Activated naive CD4-positive, alpha-beta T cell treated with anti-CD3 and anti-CD28 coated beads for 36 hours (primary cell): ENCODE data around the gene CCDC171. TPM values are rescaled to one million over a fixed set of nuclear protein-coding genes. Genes with fewer than 3 reads are reported as not detected.

ENCODE experiments used
- CTCF ChIA-PET: fragments of 350-600 bp; sonication (Branson Sonifier 250); formaldehyde crosslinking; loops from one replicate; lab custom pipeline; 2021; ENCODE audit warnings: antibody characterized with exemption; lab: Charles Lee
- DNase-seq: peaks from one replicate; pipeline ENCODE4 v3.0.0-alpha.2; 2020
- H3K27ac Mint-ChIP-seq: one replicate; pipeline ENCODE4 v1.8.0; 2021; ENCODE audit warnings: mild to moderate bottlenecking, mixed read lengths
- H3K27me3 Mint-ChIP-seq: one replicate; pipeline ENCODE4 v1.8.0; 2021; ENCODE audit warnings: low read depth, mixed read lengths
- H3K36me3 Mint-ChIP-seq: one replicate; pipeline ENCODE4 v1.8.0; 2021; ENCODE audit warnings: low read depth, mixed read lengths
- H3K4me1 Mint-ChIP-seq: one replicate; pipeline ENCODE4 v1.8.0; 2021; ENCODE audit warnings: low read depth, mixed read lengths
- H3K4me3 Mint-ChIP-seq: one replicate; pipeline ENCODE4 v1.8.0; 2021; ENCODE audit warnings: mild to moderate bottlenecking, moderate library complexity, mixed read lengths
- H3K9me3 Mint-ChIP-seq: one replicate; pipeline ENCODE4 v1.8.0; 2021; ENCODE audit warnings: mixed read lengths
- intact Hi-C: fragments of 100-400 bp; cut with micrococcal nuclease; formaldehyde crosslinking; loops from one replicate; pipeline ENCODE4 v1.15.1; 2023
- total RNA-seq, 2 experiments: library from RNA; stranded (reverse); gene quantifications; one replicate each; pipeline ENCODE4 v1.2.3, GENCODE V29; 2021

The CCDC171 gene
- total RNA-seq, 2 experiments from 2014 or later = 2.0 to 2.7 TPM

DNA sequence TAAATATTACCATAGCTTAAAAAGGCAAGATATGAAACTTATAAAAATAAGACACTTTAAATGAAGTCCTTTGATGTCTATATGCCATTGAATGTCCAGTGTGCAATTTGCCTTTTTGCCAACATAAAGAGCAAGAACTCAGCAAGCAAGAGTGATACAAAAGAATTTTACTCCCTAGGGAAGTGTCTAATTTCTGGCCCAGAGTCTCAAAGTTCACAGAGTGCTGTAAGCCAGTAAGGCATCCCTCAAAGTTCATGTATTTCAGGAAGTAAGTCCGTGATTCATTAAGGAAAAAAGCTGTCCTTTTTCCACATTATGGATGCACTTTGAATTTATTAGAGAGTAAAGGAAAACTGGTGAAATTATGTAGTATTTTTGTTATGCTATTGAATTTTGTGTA is 185.2 kb downstream of the CCDC171 start:
- DNase-seq = no peak
- no peak overlapping the region for H3K4me3 Mint-ChIP-seq
- CTCF ChIA-PET = no interaction called here
- H3K36me3 Mint-ChIP-seq = no peaks in the 10 kb centered on the region
- no peak overlapping the region for H3K27ac Mint-ChIP-seq
- no peaks in the 10 kb centered on the region for H3K27me3 Mint-ChIP-seq
- intact Hi-C loops = no loop called here
- no peaks in the 10 kb centered on the region for H3K4me1 Mint-ChIP-seq
- no peaks in the 10 kb centered on the region for H3K9me3 Mint-ChIP-seq

DNA sequence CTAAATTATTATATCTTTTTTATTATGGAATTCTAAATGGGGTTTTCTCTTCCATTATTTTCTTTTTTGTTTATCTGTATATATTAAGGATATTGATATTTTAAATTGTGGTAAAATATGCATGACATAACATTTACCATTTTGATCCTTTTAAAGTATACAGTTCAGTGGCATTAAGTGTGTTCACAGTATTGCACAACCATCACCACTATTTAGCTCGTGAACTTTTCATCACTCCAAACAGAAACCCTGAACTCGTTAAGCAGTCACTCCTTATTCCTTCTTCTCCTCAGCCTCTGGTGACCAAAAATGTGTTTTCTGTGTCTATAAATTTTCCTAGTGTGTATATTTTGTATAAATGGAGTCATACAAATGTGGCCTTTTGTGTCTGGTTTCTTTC is 188.2 kb downstream of the CCDC171 start:
- no peaks in the 10 kb centered on the region for H3K9me3 Mint-ChIP-seq
- peaks cover 5% of the 10 kb centered on the region for H3K36me3 Mint-ChIP-seq
- no peaks in the 10 kb centered on the region for H3K4me1 Mint-ChIP-seq
- H3K27ac Mint-ChIP-seq = no peak overlapping the region
- H3K27me3 Mint-ChIP-seq = no peaks in the 10 kb centered on the region
- intact Hi-C loops = no loop called here
- H3K4me3 Mint-ChIP-seq = no peak overlapping the region
- no peak for DNase-seq
- CTCF ChIA-PET = no interaction called here

DNA sequence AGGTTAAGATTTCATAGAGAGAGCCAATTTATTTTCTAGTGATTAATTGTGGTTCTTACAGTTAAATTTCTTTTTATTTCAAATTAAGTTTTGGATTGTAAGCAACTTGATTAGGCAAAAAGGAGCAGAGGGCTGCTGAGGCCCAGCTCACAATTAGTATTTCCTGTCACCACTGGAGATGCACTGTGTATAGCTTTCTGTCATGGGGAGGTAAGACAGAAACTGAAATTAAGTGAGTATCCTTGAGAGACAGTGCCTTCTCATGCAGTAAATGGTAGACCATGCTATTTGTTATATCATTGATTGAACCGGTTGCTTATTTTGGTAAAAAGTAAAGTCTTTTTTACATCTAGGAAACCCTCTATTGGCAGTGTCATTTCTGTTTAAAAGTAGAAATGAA is 190.7 kb downstream of the CCDC171 start:
- Mint-ChIP-seq H3K9me3 (no peaks in the 10 kb centered on the region), H3K27ac (no peak overlapping the region), H3K4me1 (no peaks in the 10 kb centered on the region), H3K4me3 (no peak overlapping the region), H3K27me3 (no peaks in the 10 kb centered on the region), H3K36me3 (peaks cover 18% of the 10 kb centered on the region)
- CTCF ChIA-PET = no interaction called here
- DNase-seq = no peak
- intact Hi-C loops = no loop called here

DNA sequence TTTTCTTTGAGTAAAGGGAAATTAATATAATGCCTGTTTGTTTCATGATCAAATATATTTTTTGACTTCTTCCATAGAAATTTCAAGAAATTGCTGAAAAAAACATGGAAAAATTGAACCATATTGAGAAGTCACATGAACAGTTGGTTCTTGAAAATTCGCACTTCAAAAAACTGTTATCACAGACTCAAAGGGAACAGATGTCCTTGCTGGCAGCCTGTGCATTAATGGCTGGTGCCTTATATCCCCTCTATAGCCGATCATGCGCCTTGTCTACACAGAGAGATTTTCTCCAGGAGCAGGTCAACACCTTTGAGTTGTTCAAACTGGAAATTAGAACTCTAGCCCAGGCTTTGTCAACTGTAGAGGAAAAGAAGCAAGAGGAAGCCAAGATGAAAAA is 191.4 kb downstream of the CCDC171 start:
- DNase-seq = no peak
- Mint-ChIP-seq H3K9me3 (no peaks in the 10 kb centered on the region), H3K4me1 (no peaks in the 10 kb centered on the region), H3K4me3 (no peak overlapping the region), H3K27ac (no peak overlapping the region), H3K36me3 (peaks cover 18% of the 10 kb centered on the region), H3K27me3 (no peaks in the 10 kb centered on the region)
- CTCF ChIA-PET = no interaction called here
- intact Hi-C loops = no loop called here

DNA sequence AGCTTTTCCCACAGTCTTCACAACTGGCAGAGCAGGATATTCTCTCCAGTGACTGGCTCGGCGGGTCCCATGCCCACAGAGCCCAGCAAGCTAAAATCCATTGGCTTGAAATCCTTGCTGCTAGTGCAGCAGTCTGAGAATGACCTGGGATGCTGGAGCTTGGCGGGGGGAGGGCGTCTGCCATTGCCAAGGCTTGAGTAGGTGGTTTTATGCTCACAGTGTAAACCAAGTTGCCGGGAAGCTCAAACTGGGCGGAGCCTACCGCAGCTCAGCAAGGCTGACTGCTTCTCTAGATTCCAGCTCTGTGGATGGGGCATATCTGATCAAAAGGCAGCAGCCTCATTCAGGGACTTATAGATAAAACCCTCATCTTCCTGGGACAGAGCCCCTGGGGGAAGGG is 194.1 kb downstream of the CCDC171 start:
- CTCF ChIA-PET = no interaction called here
- intact Hi-C loops = no loop called here
- DNase-seq = no peak
- Mint-ChIP-seq H3K4me3 (no peak overlapping the region), H3K36me3 (peaks cover 18% of the 10 kb centered on the region), H3K27ac (no peak overlapping the region), H3K4me1 (no peaks in the 10 kb centered on the region), H3K9me3 (peaks cover 5% of the 10 kb centered on the region), H3K27me3 (peaks cover 2% of the 10 kb centered on the region)

DNA sequence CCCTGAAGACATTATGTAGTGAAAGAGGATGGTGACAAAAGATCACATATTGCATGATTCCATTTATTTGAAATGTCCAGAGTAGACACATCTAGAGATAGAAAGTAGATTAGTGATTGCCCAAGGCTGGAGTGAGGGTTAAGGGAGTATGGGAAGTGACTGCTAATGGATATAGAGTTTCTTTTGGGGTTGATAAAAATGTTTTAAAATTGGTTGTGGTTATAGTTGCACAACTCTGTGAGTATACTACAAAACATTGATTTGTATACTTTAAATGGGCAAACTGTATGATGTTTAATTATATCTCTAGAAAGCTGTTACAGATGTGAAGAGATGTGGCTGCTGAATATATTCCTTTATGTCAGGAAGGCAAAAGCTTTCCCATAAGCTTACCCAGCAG is 202.8 kb downstream of the CCDC171 start:
- DNase-seq = no peak
- CTCF ChIA-PET = no interaction called here
- H3K27ac Mint-ChIP-seq = no peak overlapping the region
- H3K4me3 Mint-ChIP-seq = no peak overlapping the region
- no peaks in the 10 kb centered on the region for H3K9me3 Mint-ChIP-seq
- no peaks in the 10 kb centered on the region for H3K36me3 Mint-ChIP-seq
- H3K27me3 Mint-ChIP-seq = no peaks in the 10 kb centered on the region
- intact Hi-C loops = no loop called here
- H3K4me1 Mint-ChIP-seq = no peaks in the 10 kb centered on the region

DNA sequence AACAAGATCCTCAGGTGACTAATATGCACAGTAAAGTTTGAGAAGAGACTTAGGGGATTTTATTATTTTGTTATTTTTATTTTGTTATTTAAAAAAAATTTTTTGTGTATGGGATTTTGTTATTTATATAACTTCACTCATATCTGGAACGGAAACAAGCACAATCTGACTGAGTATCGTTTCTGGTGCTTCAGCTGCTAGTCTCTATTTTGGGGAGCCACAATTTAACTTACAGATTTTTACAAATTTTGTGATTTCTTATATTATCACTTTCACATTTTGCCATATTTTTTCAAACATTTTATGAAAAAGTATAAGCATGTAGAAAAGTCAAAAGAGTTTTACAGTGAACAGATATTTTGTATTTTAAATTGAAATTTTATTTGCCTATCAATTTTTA is 208.7 kb downstream of the CCDC171 start:
- CTCF ChIA-PET = no interaction called here
- Mint-ChIP-seq H3K27ac (no peak overlapping the region), H3K36me3 (no peaks in the 10 kb centered on the region), H3K27me3 (no peaks in the 10 kb centered on the region), H3K9me3 (no peaks in the 10 kb centered on the region), H3K4me1 (no peaks in the 10 kb centered on the region), H3K4me3 (no peak overlapping the region)
- intact Hi-C loops = no loop called here
- no peak for DNase-seq

DNA sequence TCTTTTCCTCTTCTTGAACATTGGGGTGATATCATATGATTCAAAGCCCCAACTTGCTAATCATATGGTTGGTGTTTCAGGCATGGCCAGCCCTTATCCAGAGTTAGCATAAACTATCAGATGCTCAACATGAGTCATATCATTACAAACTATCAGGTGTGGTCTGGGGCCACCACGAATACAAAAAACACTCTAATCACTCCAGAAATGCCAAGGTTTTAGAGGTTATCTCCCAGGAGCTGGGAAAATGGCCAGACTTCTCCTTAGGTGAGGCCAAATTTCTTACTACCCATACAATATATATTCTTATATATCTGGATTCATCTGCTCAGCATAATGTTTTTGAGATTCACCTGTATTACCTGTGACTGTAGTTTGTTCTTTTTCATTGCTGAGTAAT is 210.5 kb downstream of the CCDC171 start:
- Mint-ChIP-seq H3K9me3 (no peaks in the 10 kb centered on the region), H3K27me3 (no peaks in the 10 kb centered on the region), H3K27ac (no peak overlapping the region), H3K4me3 (no peak overlapping the region), H3K36me3 (no peaks in the 10 kb centered on the region), H3K4me1 (no peaks in the 10 kb centered on the region)
- CTCF ChIA-PET = no interaction called here
- DNase-seq = no peak
- intact Hi-C loops = no loop called here

DNA sequence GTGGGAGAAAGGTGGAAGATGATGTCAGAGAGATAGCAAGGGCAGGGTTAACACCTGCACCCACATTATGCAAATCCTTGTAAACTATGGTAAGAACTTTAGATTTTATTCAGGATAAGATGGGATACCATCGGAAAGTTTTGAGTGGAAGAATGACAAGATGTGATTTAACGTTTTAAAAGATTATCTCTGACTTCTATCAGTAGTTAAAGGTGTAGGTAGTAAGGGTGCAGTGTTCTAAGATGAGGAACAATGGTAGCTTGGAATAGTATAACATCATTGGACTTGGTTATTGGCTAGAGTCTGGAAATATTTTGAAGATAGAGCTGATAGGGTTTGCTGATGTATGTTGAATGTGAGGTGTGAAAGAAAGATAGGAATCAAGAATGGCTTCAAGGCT is 211.3 kb downstream of the CCDC171 start:
- intact Hi-C loops = no loop called here
- Mint-ChIP-seq H3K27me3 (no peaks in the 10 kb centered on the region), H3K36me3 (no peaks in the 10 kb centered on the region), H3K4me1 (no peaks in the 10 kb centered on the region), H3K27ac (no peak overlapping the region), H3K4me3 (no peak overlapping the region), H3K9me3 (no peaks in the 10 kb centered on the region)
- no peak for DNase-seq
- CTCF ChIA-PET = no interaction called here

DNA sequence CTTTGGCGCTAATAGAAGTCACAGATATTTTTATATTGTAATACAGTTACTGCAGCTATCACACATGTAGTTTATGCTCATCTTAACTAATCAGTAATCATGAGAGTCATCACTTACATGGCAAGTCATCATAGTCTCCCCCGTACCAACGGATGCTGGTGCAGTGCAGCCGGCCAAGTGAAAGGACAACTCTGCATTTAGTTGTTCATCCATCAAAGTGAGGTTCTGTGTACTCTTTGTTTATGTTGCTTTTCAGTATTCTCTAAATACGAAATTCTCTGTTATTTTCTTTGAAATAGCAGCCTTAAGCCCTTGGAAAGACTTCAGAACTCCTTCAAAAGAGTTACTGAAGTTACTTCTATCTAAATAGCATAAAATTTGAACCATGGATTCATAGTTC is 216.7 kb downstream of the CCDC171 start:
- no peaks in the 10 kb centered on the region for H3K36me3 Mint-ChIP-seq
- no peaks in the 10 kb centered on the region for H3K27me3 Mint-ChIP-seq
- intact Hi-C loops = no loop called here
- H3K4me3 Mint-ChIP-seq = no peak overlapping the region
- no peak overlapping the region for H3K27ac Mint-ChIP-seq
- CTCF ChIA-PET = no interaction called here
- no peak for DNase-seq
- H3K9me3 Mint-ChIP-seq = no peaks in the 10 kb centered on the region
- no peaks in the 10 kb centered on the region for H3K4me1 Mint-ChIP-seq

DNA sequence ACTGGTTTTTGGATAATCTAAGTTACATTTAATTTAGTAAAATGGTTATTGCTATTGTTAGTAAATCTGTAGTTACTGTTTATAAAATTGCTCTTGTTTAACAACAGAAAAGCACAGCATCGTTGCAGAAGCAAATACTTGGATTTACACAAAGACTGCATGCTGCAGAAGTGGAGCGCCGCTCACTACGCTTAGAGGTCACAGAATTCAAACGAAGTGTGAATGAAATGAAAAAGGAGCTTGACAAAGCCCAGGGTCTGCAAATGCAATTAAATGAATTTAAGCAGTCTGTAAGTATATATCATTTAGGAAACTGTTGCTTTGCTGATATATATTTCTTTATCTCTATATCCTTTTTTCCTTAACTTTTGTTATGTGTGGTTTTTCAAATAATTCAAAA is 226.0 kb downstream of the CCDC171 start:
- Mint-ChIP-seq H3K27me3 (no peaks in the 10 kb centered on the region), H3K4me3 (no peak overlapping the region), H3K36me3 (no peaks in the 10 kb centered on the region), H3K9me3 (no peaks in the 10 kb centered on the region), H3K4me1 (no peaks in the 10 kb centered on the region), H3K27ac (no peak overlapping the region)
- CTCF ChIA-PET = no interaction called here
- intact Hi-C loops = no loop called here
- no peak for DNase-seq

DNA sequence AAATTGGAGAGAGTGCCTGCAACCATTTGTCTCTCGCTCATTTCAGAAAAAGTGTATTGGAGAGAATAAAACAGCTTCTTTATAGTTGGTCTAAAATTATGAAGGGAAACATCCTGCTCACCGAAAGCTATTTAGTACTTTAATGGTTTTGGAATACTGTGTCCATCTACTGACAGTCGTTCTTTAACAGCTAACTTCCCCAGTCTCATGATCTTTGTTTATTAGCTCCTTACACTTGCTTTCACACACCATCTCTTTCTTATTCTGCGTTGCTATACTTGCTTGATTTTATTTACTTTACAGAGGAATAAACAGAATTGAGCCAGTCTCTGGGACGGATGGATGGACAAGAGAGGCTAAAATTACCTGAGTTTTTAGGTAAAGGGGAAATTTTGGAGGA is 229.3 kb downstream of the CCDC171 start:
- intact Hi-C loops = no loop called here
- Mint-ChIP-seq H3K4me3 (no peak overlapping the region), H3K27ac (no peak overlapping the region), H3K36me3 (no peaks in the 10 kb centered on the region), H3K27me3 (no peaks in the 10 kb centered on the region), H3K4me1 (no peaks in the 10 kb centered on the region), H3K9me3 (no peaks in the 10 kb centered on the region)
- DNase-seq = no peak
- CTCF ChIA-PET = interaction anchor here (0.7 kb wide), 1 partner anchor 55 kb away, joined by 3 read pairs; no protein-coding TSS in a partner anchor

DNA sequence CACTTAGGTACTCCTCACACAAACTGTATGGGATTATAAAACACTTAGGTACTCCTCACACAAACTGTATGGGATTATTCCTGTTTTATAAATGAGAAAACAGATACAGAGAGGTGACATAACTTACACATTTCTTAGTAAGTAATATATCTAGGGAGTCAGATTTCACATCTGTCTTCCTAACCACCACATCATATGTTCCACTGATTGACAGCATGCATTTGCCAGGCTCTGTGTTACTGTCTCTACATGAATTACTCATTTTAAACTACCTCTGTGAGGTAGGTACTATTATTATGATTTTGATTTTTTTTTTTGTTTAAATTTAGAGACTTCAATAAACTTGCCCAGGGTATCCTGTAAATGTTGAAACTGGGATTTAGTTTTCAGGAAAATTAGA is 232.7 kb downstream of the CCDC171 start:
- CTCF ChIA-PET = no interaction called here
- intact Hi-C loops = no loop called here

DNA sequence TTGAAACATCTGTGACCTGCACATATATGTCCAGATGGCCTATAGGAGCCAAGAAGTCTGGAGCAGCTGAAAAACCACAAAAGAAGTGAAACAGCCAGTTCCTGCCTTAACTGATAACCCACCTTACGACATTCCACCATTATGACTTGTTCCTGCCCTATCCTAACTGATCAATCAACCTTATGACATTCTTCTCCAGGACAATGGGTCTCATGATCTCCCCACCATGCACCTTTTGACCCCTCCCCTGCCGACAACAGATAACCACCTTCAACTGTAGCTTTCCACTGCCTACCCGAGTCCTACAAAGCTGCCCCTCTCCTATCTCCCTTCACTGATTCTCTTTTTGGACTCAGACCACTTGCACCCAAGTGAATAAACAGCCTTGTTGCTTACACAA is 233.8 kb downstream of the CCDC171 start:
- no peak for DNase-seq
- no peaks in the 10 kb centered on the region for H3K9me3 Mint-ChIP-seq
- no peaks in the 10 kb centered on the region for H3K4me1 Mint-ChIP-seq
- peaks cover 5% of the 10 kb centered on the region for H3K36me3 Mint-ChIP-seq
- CTCF ChIA-PET = no interaction called here
- intact Hi-C loops = no loop called here
- no peak overlapping the region for H3K27ac Mint-ChIP-seq
- H3K4me3 Mint-ChIP-seq = no peak overlapping the region
- H3K27me3 Mint-ChIP-seq = no peaks in the 10 kb centered on the region

More for the DNA sequence above, 232.7 kb downstream of the CCDC171 start:
- Mint-ChIP-seq H3K36me3 (peaks cover 5% of the 10 kb centered on the region), H3K27me3 (no peaks in the 10 kb centered on the region), H3K27ac (no peak overlapping the region), H3K4me1 (no peaks in the 10 kb centered on the region), H3K9me3 (no peaks in the 10 kb centered on the region), H3K4me3 (no peak overlapping the region)
- no peak for DNase-seq
